HCT116 (cell line): ENCODE data around the gene ETNPPL.

Experiments
- CEBPB ChIP-seq: IDR thresholded peaks from 2 replicates; pipeline ENCODE4 v1.6.1; 2012; ENCODE audit warnings: low read depth
- CTCF ChIP-seq, 3 experiments: fragments of 200-600 bp in 1 of 3; sonication (generic) in 1 of 3; IDR thresholded peaks in 2 of 3; conservative IDR thresholded peaks in 1 of 3; 2 replicates each; pipeline ENCODE4 v1.5.1; 2012 to 2017; ENCODE audit warnings: low read depth in 2 of 3, low read length in 2 of 3, antibody characterized with exemption in 1 of 3, borderline replicate concordance in 1 of 3, control low read depth in 1 of 3, mild to moderate bottlenecking in 1 of 3, mixed read lengths in 1 of 3, mixed run types in 1 of 3, moderate library complexity in 1 of 3; ENCODE audit not compliant: insufficient read depth in 1 of 3
- EZH2 ChIP-seq: fragments of 200-600 bp; sonication (generic); IDR thresholded peaks from 2 replicates; pipeline ENCODE4 v1.6.1; 2017; ENCODE audit warnings: antibody characterized with exemption, mixed run types
- FOSL1 ChIP-seq: IDR thresholded peaks from 2 replicates; pipeline ENCODE4 v1.6.1; 2012; ENCODE audit warnings: low read depth
- JUND ChIP-seq: IDR thresholded peaks from 2 replicates; pipeline ENCODE4 v1.6.1; 2012
- MAX ChIP-seq: IDR thresholded peaks from 2 replicates; pipeline ENCODE4 v1.6.1; 2012
- POLR2A ChIP-seq: IDR thresholded peaks from 2 replicates; pipeline ENCODE4 v1.7.0; 2011; ENCODE audit warnings: borderline replicate concordance; ENCODE audit not compliant: insufficient read depth, insufficient read length; ENCODE audit errors: extremely low read depth
- POLR2AphosphoS5 ChIP-seq: IDR thresholded peaks from 2 replicates; pipeline ENCODE4 v1.6.1; 2011; ENCODE audit warnings: mild to moderate bottlenecking, low read depth, low read length, moderate library complexity
- REST ChIP-seq: IDR thresholded peaks from 2 replicates; pipeline ENCODE4 v1.6.1; 2012; ENCODE audit warnings: low read depth
- TCF7L2 ChIP-seq: IDR thresholded peaks from 2 replicates; pipeline ENCODE4 v1.7.0; 2011; ENCODE audit warnings: borderline replicate concordance, inconsistent platforms; ENCODE audit not compliant: insufficient read depth, insufficient read length; ENCODE audit errors: extremely low read depth
- ZBTB33 ChIP-seq: IDR thresholded peaks from 2 replicates; pipeline ENCODE4 v1.6.1; 2011; ENCODE audit warnings: mild to moderate bottlenecking, low read length, moderate library complexity; ENCODE audit not compliant: insufficient replicate concordance; ENCODE audit errors: extremely low read depth
- ZNF274 ChIP-seq: fragments of 200-500 bp; sonication (Bioruptor generic); IDR thresholded peaks from 2 replicates; pipeline ENCODE4 v1.6.1; 2014; ENCODE audit warnings: mild to moderate bottlenecking, low read depth, low read length, inconsistent platforms

- TF ChIP-seq ZNF274 (no peak), POLR2A (no peak), JUND (no peak), ZBTB33 (no peak), MAX (no peak), CTCF (IDR thresholded peaks at IDR 0.05 in 2 of 3, conservative IDR thresholded peaks at IDR 0.05 in 1 of 3; ENCODE audit: borderline replicate concordance in 1 of 3, insufficient read depth in 1 of 3, low read depth in 2 of 3, low read length in 2 of 3) (no peak), EZH2 (no peak), CEBPB (no peak), POLR2AphosphoS5 (no peak), FOSL1 (no peak), TCF7L2 (no peak), REST (no peak)
Measured at GRCh38 chr4:108810087-108810486, 47.2 kb upstream of the ETNPPL start.
